ENCODE data around the gene SLC6A5.

GRCh38 chr11:20617346-20618005 lies 18.1 kb downstream of the SLC6A5 start:
- TF ChIP-seq POLR2A (IDR thresholded peaks at IDR 0.05) (no peak), CTCF (IDR thresholded peaks at IDR 0.05) (no peak), POLR2AphosphoS5 (IDR thresholded peaks at IDR 0.05; ENCODE audit: insufficient read depth in 1 of 2, low read depth in 1 of 2) (no peak)

Measured in vagina (tissue), 2 donors.